HepG2 (cell line): ENCODE measurements around the gene ZNRD2. TPM values are rescaled to one million over a fixed set of nuclear protein-coding genes. Genes with fewer than 3 reads are reported as not detected.

Source experiments
- ARHGAP35 ChIP-seq: sonication (generic); formaldehyde crosslinking; IDR thresholded peaks from 2 replicates; pipeline ENCODE4 v1.9.0; 2022; ENCODE audit warnings: mild to moderate bottlenecking, inconsistent platforms, moderate library complexity, missing genetic modification reagents, borderline replicate concordance
- ATRX ChIP-seq: sonication (generic); formaldehyde crosslinking; IDR thresholded peaks from 2 replicates; pipeline ENCODE4 v1.4.0; 2020; ENCODE audit warnings: missing genetic modification reagents, borderline replicate concordance
- DMAP1 ChIP-seq: IDR thresholded peaks from 2 replicates; pipeline ENCODE4 v1.6.1; 2016
- ERF ChIP-seq: IDR thresholded peaks from 2 replicates; pipeline ENCODE4 v1.6.1; 2018; ENCODE audit warnings: missing biosample characterization, missing genetic modification reagents
- FOXP1 ChIP-seq, 2 experiments: fragments of 450-650 bp in 1 of 2; IDR thresholded peaks; 2 replicates each; pipeline ENCODE4 v1.6.1; 2017 to 2018; ENCODE audit warnings: antibody characterized with exemption in 1 of 2
- HNRNPH1 ChIP-seq: fragments of 200-400 bp; formaldehyde crosslinking; optimal IDR thresholded peaks from 2 replicates; pipeline ENCODE3; 2017; ENCODE audit warnings: mild to moderate bottlenecking, low read depth, low read length
- SMAD3 ChIP-seq: sonication (generic); formaldehyde crosslinking; IDR thresholded peaks from 2 replicates; pipeline ENCODE4 v1.4.0; 2020; ENCODE audit warnings: missing genetic modification reagents
- TARDBP ChIP-seq: sonication (generic); formaldehyde crosslinking; IDR thresholded peaks from 2 replicates; pipeline ENCODE4 v1.8.0; 2022; ENCODE audit warnings: mild to moderate bottlenecking, missing genetic modification reagents
- ZNF607 ChIP-seq: sonication (generic); formaldehyde crosslinking; IDR thresholded peaks from 2 replicates; pipeline ENCODE4 v1.5.1; 2020; ENCODE audit warnings: missing genetic modification reagents, mild to moderate bottlenecking, borderline replicate concordance
- ZNF616 ChIP-seq: sonication (generic); formaldehyde crosslinking; IDR thresholded peaks from 2 replicates; pipeline ENCODE4 v1.5.0; 2020; ENCODE audit warnings: low read depth, mild to moderate bottlenecking, missing genetic modification reagents
- polyA plus RNA-seq, 8 experiments: library from polyadenylated mRNA; depleted of rRNA in 3 of 8; stranded (reverse) in 7 of 8; unstranded in 1 of 8; fragments of >200 nt; fragmentation: Illumina TruSeq in 4 of 8; extraction: Trizol in 4 of 8; gene quantifications; 2 replicates each; pipeline versions ENCODE4 v1.2.1 to v1.2.3, GENCODE V29; 2011 to 2016; ENCODE audit warnings: low read depth in 4 of 8, missing spikeins in 1 of 8, mixed read lengths in 1 of 8; ENCODE audit not compliant: insufficient read depth in 1 of 8
- total RNA-seq, 5 experiments: library from RNA; depleted of rRNA; stranded (reverse); fragments of >200 nt; fragmentation: Illumina TruSeq; extraction: Trizol; gene quantifications; 2 replicates each; pipeline ENCODE4 v1.2.3, GENCODE V29; 2016; ENCODE audit warnings: low read depth in 1 of 5
- TF ChIP-seq, protein P1 (sequence below), 2 experiments: sonication (generic) in 1 of 2; formaldehyde crosslinking in 1 of 2; IDR thresholded peaks; 2 replicates each; pipeline versions ENCODE4 v1.4.0 to v1.6.1; 2018 to 2020; ENCODE audit warnings: missing genetic modification reagents in 2 of 2, borderline replicate concordance in 1 of 2, low read depth in 1 of 2, mild to moderate bottlenecking in 1 of 2, missing biosample characterization in 1 of 2
- TF ChIP-seq, protein P2 (sequence below): sonication (generic); formaldehyde crosslinking; IDR thresholded peaks from 2 replicates; pipeline ENCODE4 v1.4.0; 2020; ENCODE audit warnings: missing genetic modification reagents
- TF ChIP-seq, protein P3 (sequence below): sonication (generic); formaldehyde crosslinking; IDR thresholded peaks from 2 replicates; pipeline ENCODE4 v1.5.0; 2020; ENCODE audit warnings: mild to moderate bottlenecking, missing genetic modification reagents, borderline replicate concordance
- TF ChIP-seq, protein P4 (sequence below): sonication (generic); formaldehyde crosslinking; IDR thresholded peaks from 2 replicates; pipeline ENCODE4 v1.8.1; 2022; ENCODE audit warnings: mild to moderate bottlenecking, missing genetic modification reagents

Gene ZNRD2
- total and polyA plus RNA-seq, 2 of the 13 experiments (the other 11 are each of a cell fraction or from before 2014, with no cell fraction given), result 29.2 to 34.0 TPM

DNA sequence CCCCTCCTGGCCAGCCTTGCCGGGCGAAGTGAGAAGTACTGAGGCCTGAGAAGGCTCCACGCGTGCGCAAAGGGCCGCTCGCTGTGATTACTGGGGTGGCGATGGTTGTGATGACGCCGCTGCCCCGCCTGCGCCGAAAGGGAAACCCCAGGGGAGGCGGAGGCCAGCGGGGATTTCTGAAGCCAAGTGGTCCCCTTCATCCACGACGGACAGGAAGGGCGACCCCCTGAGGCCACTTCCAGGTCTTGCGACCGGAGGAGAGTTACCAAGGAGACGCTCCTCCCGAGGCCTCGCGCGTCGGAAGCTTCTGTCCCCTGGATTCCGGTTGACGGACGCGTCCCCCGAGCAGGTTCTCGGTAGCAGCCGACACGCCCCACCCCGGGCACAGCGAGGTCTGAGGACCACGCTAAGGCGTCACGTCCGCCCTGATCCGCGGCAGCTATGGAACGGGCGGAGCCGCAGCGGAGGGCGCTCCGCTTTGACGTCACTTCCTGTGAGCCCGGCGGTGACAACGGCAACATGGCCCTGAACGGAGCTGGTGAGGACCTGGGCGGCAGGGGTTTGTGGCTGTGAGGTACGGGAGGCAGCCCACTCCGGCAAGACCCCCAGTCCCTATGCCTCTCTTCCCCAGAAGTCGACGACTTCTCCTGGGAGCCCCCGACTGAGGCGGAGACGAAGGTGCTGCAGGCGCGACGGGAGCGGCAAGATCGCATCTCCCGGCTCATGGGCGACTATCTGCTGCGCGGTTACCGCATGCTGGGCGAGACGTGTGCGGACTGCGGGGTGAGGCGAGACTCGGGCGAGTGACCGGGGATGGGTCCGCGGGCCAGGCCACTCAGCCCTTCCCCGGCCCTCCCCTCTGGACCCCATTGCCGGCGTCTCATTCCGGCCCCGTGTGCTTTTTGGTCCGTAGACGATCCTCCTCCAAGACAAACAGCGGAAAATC, at the start of gene ZNRD2 (continued):
- TF ChIP-seq, protein P1, sequence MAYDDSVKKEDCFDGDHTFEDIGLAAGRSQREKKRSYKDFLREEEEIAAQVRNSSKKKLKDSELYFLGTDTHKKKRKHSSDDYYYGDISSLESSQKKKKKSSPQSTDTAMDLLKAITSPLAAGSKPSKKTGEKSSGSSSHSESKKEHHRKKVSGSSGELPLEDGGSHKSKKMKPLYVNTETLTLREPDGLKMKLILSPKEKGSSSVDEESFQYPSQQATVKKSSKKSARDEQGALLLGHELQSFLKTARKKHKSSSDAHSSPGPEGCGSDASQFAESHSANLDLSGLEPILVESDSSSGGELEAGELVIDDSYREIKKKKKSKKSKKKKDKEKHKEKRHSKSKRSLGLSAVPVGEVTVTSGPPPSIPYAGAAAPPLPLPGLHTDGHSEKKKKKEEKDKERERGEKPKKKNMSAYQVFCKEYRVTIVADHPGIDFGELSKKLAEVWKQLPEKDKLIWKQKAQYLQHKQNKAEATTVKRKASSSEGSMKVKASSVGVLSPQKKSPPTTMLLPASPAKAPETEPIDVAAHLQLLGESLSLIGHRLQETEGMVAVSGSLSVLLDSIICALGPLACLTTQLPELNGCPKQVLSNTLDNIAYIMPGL (CRISPR knock-in tag; IDR thresholded peaks at IDR 0.05; ENCODE audit: borderline replicate concordance in 1 of 2, low read depth in 1 of 2), result peak; percentile 91 to 92; a peak in 3 of 4 replicates
- TF ChIP-seq, protein P2, sequence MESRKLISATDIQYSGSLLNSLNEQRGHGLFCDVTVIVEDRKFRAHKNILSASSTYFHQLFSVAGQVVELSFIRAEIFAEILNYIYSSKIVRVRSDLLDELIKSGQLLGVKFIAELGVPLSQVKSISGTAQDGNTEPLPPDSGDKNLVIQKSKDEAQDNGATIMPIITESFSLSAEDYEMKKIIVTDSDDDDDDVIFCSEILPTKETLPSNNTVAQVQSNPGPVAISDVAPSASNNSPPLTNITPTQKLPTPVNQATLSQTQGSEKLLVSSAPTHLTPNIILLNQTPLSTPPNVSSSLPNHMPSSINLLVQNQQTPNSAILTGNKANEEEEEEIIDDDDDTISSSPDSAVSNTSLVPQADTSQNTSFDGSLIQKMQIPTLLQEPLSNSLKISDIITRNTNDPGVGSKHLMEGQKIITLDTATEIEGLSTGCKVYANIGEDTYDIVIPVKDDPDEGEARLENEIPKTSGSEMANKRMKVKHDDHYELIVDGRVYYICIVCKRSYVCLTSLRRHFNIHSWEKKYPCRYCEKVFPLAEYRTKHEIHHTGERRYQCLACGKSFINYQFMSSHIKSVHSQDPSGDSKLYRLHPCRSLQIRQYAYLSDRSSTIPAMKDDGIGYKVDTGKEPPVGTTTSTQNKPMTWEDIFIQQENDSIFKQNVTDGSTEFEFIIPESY (CRISPR knock-in tag), result peak; percentile 80
- TF ChIP-seq FOXP1 (IDR thresholded peaks at IDR 0.05) (no peak), FOXP1 (CRISPR knock-in tag; IDR thresholded peaks at IDR 0.05) (peak; percentile 44), ERF (CRISPR knock-in tag) (peak; percentile 90; the same call in 1 of the 2 replicates), HNRNPH1 (no peak), DMAP1 (CRISPR knock-in tag) (peak; percentile 87), ARHGAP35 (CRISPR knock-in tag) (peak; percentile 88; the same call in 1 of the 2 replicates), TARDBP (CRISPR knock-in tag) (peak; percentile 83), ZNF616 (CRISPR knock-in tag) (0 out of 2 replicates have a peak, but pooled peaks have one; percentile 47), ATRX (no peak), SMAD3 (CRISPR knock-in tag) (peak; percentile 74), ZNF607 (CRISPR knock-in tag) (peak; percentile 91)
- TF ChIP-seq, protein P3, sequence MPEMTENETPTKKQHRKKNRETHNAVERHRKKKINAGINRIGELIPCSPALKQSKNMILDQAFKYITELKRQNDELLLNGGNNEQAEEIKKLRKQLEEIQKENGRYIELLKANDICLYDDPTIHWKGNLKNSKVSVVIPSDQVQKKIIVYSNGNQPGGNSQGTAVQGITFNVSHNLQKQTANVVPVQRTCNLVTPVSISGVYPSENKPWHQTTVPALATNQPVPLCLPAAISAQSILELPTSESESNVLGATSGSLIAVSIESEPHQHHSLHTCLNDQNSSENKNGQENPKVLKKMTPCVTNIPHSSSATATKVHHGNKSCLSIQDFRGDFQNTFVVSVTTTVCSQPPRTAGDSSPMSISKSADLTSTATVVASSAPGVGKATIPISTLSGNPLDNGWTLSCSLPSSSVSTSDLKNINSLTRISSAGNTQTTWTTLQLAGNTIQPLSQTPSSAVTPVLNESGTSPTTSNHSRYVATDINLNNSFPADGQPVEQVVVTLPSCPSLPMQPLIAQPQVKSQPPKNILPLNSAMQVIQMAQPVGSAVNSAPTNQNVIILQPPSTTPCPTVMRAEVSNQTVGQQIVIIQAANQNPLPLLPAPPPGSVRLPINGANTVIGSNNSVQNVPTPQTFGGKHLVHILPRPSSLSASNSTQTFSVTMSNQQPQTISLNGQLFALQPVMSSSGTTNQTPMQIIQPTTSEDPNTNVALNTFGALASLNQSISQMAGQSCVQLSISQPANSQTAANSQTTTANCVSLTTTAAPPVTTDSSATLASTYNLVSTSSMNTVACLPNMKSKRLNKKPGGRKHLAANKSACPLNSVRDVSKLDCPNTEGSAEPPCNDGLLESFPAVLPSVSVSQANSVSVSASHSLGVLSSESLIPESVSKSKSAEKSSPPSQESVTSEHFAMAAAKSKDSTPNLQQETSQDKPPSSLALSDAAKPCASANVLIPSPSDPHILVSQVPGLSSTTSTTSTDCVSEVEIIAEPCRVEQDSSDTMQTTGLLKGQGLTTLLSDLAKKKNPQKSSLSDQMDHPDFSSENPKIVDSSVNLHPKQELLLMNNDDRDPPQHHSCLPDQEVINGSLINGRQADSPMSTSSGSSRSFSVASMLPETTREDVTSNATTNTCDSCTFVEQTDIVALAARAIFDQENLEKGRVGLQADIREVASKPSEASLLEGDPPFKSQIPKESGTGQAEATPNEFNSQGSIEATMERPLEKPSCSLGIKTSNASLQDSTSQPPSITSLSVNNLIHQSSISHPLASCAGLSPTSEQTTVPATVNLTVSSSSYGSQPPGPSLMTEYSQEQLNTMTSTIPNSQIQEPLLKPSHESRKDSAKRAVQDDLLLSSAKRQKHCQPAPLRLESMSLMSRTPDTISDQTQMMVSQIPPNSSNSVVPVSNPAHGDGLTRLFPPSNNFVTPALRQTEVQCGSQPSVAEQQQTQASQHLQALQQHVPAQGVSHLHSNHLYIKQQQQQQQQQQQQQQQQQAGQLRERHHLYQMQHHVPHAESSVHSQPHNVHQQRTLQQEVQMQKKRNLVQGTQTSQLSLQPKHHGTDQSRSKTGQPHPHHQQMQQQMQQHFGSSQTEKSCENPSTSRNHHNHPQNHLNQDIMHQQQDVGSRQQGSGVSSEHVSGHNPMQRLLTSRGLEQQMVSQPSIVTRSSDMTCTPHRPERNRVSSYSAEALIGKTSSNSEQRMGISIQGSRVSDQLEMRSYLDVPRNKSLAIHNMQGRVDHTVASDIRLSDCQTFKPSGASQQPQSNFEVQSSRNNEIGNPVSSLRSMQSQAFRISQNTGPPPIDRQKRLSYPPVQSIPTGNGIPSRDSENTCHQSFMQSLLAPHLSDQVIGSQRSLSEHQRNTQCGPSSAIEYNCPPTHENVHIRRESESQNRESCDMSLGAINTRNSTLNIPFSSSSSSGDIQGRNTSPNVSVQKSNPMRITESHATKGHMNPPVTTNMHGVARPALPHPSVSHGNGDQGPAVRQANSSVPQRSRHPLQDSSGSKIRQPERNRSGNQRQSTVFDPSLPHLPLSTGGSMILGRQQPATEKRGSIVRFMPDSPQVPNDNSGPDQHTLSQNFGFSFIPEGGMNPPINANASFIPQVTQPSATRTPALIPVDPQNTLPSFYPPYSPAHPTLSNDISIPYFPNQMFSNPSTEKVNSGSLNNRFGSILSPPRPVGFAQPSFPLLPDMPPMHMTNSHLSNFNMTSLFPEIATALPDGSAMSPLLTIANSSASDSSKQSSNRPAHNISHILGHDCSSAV (CRISPR knock-in tag), result peak; percentile 64; the same call in 1 of the 2 replicates
- TF ChIP-seq, protein P4, sequence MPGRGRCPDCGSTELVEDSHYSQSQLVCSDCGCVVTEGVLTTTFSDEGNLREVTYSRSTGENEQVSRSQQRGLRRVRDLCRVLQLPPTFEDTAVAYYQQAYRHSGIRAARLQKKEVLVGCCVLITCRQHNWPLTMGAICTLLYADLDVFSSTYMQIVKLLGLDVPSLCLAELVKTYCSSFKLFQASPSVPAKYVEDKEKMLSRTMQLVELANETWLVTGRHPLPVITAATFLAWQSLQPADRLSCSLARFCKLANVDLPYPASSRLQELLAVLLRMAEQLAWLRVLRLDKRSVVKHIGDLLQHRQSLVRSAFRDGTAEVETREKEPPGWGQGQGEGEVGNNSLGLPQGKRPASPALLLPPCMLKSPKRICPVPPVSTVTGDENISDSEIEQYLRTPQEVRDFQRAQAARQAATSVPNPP, result no peak
